GM19397 (cell line): Measurements from ENCODE around the gene UTS2B.

Source experiments
- ATAC-seq: cut with Tn5 transposase; IDR thresholded peaks from one replicate; pipeline ENCODE4 v1.9.1; 2021; ENCODE audit warnings: mild to moderate bottlenecking, moderate library complexity; ENCODE audit not compliant: unreplicated experiment

UTS2B gene

DNA sequence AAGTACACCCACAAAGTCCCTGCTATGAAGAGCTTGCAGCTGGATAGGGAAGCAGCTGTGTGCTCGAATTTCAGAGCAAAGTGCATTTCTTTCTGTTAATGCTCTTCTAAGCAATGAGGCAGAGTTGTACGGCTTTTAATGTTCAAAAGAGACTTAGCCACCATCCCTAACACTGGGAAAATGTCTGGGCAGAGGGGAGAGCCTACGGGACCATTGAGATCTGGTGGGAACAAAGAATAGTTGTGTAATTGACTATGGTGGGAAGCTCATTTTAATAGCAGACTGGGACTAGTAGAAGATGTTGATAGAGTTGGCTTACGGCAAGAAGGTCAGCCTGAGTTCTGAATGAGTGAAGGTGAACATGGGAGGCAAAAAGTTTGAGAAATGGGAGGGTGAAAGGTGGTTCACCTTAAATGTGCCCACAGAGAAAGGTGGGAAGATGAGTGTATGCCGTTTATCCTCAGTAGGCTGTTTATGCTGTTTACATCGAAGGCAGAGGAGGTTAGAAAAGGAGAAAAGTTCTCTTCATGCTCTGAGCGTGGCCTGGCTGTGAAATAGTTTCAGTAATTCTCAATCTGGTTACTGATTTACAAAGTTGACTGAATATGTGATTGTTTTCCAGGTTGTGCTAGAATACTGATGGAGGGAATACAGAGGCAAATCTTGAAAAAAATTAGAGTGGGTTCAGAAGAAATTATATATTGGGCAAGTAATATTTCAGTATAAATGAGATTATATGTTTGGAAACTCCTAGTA lies 22.9 kb upstream of the UTS2B start:
- ATAC-seq = peak; percentile 39

DNA sequence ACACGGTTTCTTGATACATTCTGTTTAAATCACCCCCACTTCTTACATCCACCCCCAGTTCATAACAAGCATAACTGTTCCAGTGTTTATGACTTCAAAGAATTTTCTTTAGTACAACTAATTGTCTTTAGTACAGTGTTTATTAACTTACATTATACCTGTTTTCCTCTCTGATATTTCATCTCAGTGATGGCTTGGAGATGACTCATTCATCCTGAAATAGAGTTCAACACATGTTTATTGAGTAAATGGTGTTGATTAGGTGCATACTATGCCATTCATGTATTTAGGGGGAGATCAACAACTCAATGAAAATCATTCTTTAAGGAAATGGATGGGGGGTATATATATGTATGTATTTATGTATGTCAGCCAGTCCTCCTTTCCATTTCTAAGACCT lies 21.7 kb upstream of the UTS2B start:
- ATAC-seq = no peak

DNA sequence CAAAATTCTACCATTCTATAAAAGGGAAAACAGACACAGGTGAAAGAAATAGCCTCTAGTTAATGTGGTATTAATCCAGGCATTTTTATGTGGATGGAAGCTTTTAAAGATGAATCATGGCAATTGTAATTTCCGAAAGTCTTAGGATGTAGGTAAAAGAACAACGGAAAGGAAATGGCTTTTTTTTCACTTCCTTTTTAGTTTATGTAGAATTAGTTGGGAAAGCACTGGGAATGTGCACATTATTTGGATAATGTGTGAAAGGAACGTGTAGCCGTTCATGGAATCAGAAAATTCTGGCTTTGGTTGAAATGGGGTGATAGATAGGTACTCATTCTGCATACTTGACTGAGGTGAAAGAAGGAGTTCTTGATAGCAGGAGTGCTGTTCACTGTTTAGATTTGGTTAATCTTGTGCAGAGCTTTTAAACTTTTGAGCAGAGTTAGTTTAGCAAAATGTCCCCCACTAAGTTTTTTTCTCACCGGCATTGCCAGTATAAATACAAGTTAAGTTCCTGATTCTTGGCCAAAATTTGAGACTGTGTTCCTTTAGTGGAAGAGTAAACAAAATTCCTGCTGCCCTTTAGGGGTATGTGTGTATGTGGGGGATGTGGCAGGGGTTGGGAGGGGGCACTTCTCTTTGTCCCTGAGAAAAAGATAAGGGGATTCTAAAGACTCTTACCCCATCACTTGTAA lies 20.2 kb upstream of the UTS2B start:
- ATAC-seq = no peak

DNA sequence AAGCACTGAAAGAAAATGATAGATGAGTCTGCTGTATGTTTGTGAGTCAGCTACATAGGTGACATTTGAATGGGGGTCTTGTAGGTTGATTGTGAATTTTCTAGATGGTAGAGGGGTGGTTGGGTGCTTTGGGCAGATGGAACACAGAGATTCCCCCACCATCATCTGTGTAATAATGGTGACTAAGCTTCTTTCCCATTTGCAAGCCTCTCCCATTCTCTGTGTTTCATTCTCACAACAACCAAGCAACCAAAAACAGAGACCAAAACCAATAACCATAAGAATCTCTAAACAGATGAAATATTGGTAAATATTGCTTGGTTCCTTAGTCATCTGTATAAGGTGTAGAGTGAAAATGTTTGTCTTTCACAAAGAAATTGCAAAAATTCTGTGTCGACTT lies 17.8 kb upstream of the UTS2B start:
- ATAC-seq = no peak

DNA sequence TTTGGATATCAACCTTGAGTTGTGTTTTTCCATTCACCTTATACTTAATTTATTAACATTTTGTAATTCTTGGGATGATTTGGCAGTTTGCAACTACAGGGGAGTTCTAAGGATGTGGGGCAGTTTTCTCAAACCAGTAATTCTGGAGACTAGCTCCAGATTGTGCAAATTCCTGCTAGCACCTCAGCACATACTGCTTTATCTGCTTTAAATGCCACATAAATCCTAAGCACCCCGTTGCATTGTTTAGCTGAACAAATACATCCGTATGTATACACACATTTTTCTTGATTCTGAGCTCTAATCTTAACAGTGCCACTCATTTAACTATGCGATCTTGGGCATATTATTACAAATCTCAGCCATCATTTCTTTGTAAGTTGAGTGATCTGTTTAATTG lies 16.9 kb upstream of the UTS2B start:
- ATAC-seq = no peak

DNA sequence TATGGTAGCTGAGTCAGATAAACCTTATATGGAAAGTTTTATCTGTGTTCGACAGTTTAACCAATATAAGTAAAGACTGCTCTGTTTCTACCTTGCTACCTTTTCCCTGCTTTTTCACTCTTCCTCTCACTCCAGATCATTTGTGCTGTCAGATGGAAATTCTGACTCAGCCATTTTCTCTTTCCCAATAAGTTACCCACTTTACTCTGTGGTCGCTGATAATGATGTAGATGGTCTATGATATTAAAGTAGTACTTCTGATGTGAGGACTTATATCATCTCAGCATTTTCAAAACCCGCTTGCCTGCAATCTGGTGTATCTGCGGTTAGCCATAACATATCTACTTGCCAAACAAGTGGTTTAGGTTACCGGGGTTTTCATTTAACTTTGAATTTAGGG lies 15.0 kb upstream of the UTS2B start:
- ATAC-seq = no peak

DNA sequence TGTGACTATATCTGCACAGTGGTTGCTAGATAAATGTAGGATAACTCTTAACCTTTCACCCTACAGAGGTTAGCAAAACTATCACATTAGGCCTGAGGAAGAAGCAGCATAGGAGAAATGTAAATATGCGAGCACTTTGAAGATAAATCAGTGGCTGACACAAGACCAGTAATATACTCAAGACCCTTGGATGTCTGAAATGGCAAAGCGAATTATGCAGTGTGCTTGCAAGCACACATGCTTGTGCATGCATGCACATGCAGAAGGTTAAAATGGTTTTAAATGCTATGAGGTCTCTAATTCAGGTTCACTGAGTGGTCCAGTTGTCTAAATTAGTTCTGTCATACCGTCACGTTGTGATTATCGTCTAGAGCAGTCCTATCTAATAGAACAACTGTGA lies 13.6 kb upstream of the UTS2B start:
- no peak for ATAC-seq

DNA sequence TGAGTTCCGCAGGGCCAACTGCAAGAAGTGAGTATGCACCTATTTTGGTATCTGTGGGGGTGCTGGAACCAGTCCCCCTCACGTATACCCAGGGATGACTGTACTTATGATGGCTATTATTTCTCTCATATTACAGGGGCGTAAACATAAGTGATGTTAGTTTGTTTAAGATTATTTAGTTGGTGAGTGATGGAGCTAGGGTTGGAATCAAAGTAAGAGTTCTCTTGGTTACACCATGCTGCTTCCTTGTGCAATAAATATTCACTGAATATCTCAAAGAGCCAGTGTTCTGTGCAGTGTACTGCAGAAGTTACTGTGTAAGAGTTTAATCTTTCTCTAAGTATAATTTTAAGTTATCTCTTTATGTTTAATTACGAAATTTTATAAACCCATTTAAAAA lies 12.8 kb upstream of the UTS2B start:
- no peak for ATAC-seq

DNA sequence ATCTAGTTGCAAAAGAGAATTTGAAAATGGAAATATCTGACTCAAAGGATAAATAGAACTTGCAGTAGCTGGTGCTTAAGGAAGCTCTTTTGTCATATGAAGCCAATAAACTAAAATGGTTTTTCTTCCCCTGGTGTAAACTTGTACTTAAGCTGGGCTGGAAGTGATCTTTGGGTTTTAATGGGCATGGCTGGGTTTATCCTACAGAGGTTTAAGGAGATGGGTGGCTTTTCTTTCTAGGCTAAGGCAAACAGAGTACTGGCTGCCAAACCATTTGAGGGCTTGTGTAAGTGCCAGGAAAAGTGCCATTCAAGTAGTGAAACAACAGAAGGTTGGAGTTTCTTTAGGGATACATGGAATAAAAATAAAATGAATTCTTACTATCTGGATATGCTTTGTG lies 12.1 kb upstream of the UTS2B start:
- ATAC-seq = no peak

DNA sequence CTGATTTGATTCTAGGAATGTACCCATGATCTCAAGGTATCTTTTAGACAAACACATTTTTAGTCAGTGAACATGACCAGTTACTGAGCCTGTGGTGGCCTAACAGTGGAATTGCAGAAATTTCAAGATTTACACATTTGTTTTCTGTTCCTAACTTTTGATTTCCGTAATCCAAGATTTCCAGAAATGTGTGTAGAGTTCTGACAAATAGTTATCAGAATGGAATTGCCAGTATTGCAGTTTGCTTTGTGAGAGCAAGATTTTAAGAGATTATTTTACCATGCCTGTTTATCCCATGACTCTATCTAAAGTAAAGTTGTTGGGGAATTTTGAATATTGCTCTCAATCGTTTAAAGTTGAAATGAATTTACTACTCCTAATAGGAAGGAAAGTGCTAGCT lies 11.7 kb upstream of the UTS2B start:
- ATAC-seq = no peak

DNA sequence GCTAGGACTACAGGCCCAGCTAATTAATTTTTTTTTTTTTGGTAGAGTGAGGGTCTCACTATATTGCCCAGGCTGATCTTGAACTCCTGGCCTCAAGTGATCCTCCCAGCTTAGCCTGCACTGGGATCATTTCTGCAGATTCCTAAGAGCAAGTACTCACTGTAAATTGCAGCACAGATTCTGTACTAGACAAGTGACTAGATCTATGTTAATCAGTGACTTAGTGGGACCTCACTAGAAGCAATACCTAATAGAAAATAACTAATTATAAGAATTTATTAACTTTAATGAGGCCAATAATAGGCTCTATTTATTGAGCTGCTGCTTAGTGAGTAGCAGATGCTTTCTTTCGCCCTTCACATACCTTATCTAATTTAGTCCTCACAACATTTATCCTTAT lies 10.6 kb upstream of the UTS2B start:
- no peak for ATAC-seq

DNA sequence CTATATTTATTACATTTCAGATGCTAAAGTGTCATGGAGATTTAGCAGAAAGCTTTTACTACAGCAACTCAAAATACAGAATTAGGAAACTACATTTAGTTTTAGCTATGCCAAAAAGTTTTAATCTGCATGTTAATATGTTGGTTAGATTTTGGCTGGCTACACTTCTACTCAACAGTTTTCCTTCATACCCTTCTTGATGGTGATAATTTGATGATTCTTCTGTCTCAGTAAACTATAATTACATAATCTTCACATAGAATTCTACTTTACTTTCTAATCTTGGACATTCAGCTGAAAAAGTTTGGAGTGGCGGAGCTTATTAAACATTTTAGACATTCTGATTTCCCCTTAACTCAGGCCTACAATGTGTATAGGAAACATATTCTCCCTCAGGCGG lies 10.0 kb upstream of the UTS2B start:
- ATAC-seq = no peak

DNA sequence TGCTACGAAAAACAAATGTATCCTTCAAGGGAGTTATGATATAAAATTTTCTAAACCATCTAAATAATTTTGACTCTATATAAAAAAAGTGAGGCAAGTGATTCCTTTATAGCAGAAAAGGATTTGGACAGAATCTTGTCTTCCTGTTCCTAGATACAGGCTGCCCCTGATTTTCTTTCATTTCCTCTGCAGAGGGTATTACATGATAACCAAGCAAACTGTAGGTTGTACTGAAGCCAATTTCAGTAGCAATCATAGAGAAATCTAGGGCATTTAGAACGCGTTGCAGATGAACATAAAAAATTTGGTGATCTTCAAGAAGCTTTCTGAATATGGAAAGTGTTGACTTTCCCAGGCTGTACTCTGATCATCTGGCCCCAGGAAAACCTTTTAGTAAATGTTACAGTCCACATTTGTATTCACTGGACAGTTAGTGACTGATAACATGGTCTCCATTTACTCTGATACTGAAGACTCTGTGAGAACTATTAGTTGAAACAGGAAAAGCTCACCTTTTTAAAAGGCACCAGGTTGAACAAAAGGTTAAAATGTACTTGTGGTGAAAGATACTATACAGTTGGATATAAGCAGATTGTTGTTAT lies 9.1 kb upstream of the UTS2B start:
- no peak for ATAC-seq

DNA sequence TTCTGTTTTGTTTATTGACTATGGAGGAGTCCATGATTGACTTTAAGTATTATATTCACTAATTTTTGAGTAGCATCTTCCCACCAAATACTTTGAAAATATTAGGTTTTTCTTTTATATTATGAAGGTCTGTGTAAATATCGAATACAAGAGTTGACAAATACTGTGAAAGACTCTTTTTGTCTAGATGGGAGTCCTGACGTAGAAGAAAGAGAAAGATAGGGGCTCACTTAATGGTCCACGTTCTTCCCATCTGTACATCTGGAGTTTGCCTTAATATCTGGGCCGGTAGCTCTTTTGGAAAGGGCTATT lies 7.8 kb upstream of the UTS2B start:
- ATAC-seq = no peak

DNA sequence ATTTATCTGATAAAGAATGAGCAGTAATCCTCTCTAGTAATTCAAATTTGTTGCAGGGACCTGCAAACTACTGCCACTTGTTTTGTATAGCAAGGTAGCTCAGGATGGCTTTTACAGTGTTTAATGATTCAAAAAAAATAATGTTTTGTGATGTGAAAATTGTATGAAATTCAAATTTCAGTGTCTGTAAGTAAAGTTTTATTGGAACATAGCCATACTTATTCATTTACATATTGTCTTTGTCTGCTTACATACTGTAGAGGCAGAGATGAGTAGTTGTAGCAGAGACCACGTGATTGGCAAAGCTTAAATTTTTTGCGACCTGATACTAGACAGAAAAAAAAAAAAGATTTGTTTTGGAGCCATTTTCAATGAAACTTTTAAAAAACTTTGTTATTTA lies 6.5 kb upstream of the UTS2B start:
- no peak for ATAC-seq

DNA sequence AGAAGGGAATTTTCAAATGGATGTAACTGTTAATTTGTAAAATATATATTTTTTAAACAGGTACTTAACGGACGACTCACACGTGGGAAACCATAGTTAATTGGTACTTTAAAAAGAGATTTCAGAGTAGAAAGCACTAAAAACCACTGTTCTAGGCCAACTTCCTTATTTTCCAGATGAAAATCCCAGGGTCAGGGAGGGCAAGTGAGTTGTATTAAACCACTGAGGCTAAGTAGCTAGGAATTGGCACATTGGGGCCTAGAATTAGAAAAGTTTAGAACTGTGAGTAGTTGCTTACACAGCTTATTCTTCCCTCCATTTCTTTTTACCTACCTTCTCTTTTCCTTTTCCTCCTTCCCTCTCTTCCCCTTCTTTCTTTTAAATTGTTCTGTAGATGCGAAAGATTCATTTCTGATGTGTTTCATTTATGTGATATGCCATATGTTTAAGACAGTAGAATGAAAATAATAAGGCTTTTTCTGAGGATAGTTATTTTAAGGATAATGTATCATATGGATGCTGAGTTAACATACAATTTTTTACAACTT lies 4.1 kb upstream of the UTS2B start:
- no peak for ATAC-seq

DNA sequence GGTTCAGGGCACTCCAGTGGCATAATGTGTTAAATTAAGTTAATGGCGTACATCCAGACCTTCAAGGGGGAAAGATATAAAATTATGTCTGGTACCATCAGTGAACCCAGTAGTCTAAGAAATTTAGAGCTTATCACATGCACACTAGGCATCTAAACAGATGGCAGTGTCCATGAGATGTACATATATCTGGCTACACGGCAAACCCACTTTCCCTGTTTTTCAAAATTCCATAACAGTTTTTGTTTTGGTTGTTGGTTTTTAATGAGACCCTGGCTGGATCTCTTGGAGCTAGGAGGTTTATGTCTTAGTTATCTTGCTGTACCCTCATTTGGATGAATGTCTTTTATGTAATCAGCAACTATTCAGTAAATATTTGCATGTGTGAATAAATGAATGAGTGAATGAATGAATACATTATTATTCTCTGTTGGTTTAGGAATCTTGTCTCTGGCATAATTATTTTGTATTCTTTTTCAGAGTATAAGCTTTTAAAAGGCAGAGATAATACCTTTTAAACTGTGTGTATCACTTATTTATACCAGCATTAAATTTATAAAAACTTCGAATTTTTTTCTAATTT lies 3.1 kb upstream of the UTS2B start:
- no peak for ATAC-seq

DNA sequence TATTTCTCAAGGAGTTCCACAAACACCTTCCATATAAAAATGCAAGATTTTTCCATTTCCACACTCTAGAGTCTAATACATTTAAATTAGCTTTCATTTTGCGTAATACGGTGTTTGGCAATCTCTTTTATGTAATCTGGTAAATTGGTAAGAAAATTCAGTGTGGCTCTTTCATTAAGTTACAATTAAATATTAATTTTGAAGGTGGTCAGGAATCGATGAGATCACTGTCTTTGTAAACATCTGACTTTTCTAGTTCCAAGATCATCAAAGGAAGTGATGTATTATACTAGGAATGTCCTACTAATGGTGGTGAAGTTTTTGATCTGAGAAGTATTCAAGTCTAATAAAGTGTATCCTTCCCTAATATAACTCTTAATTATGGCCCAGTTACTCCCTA lies 1.1 kb upstream of the UTS2B start:
- no peak for ATAC-seq

DNA sequence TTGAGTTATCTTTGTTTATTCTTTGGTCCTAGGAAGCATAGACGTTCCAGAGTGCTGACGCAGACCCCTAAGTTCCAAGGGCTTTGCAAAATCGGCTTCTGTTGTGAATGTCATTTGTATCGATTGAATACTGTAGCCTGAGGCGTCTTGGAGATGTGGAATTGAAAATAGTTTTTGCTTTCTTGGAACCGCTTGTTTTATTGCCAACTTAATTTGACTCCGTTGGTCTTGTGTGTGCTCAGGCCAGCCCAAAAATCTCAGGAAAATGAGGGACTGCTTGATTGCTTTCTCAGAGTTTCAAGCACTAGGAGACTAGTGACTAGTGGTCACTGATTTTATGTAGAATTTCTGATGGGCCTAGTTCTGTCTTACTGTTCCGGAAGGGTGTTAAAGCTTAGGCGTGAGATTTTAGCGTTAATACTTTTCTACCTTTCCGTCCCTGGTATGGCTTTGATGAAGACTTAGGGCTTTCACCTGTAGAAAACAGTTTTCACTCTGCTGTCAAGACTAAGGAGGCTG lies 263 bp upstream of the UTS2B start:
- no peak for ATAC-seq

DNA sequence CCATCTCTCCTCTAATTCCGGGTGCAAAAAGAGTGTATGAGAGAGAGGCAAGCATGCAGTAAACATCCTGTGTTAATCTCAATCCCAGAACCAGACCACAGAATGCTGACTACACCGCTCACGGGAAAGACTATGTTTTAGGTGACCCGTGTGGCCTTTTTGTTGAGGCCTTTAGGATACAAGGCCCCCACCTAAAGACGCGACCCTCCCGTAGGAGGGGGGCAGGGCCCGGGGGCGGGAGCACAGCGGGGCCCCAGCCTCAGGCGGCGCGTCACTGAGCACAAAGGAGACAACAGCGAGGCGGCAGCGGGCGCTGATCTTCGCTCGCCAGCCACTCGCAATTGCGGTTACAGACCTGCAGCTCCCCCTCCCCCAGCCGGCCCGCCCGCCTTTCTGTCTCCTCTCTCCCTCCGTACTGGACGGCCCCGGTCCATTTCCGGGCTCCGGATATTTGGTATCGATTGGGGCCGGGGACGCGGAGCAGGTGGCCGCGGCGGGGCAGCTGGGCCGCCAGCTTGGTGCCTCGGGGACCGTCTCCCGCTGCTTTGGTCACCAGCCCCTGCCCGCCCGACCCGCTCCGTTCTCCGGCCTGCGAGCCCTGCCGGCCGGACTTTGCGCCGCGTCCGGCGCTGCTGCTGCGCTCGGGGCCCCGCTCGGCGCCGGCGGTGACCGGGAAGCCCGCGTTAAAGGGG lies 1.2 kb downstream of the UTS2B start, which contains the start of gene CCDC50:
Gene CCDC50 (plus strand): TSS at position 433 of the 692 bp plus-strand sequence. CDS start 281 bp downstream, outside the sequence.
- peak; percentile 83 for ATAC-seq

DNA sequence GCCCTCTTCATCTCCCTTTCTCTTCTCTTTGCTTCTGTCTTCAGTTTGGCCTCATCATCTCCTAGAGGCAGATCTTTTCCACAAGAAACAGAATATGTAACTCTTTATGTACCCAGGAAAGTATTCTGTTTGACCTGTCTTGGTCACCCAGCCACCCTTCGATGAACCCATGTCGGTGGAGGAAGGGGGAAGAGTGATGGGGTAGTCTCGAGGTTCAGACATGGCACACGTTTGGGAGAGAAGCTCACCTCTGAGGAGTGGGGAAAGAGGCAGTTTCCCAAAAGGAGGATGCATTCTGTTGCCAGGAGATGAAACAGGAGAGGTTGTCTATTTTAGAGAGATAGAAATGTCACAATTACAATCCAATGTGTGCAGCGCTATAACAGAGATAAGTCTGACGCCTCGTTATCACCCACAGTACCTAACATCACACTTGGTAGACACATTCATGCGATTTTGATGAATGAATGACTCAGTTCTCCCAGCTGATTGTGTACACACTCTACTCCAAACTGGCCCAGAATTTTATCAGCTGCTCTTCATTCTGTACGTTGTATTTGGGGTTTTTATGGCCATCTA lies 1.9 kb downstream of the UTS2B start:
- ATAC-seq = no peak
